ENCODE results near the gene EP400. TPM values are rescaled to one million over a fixed set of nuclear protein-coding genes. Genes with fewer than 3 reads are reported as not detected.
"Not testable (repeated sequence)": the region's sequence is repeated elsewhere in the genome, so short reads cannot be mapped to it uniquely, and the experiment has no call there.

Gene EP400
- total and polyA plus RNA-seq, 9 donors, result 19.6 to 60.7 (median 44.0) TPM

GRCh38 chr12:132079200-132079599 lies 129.5 kb downstream of the EP400 start:
- Histone ChIP-seq H3K4me1 (ENCODE audit: insufficient read depth) (peaks cover 5% of the 10 kb centered on the region), H3K27ac (peak overlapping the region in 1 of 2 donors; percentile 66), H3K9me3 (no peaks in the 10 kb centered on the region), H3K36me3 (peaks cover 3% of the 10 kb centered on the region), H3K27me3 (no peaks in the 10 kb centered on the region), H3K4me3 (no peak overlapping the region)
- WGBS, 3 donors, result 15 to 35% (median 17%) methylated on average over 8 of the region's 8 CpGs
- intact Hi-C loops (cut with DNase I), result no loop called here
- peak; percentile 64 to 88 (median 80) for DNase-seq
- TF ChIP-seq CTCF (IDR thresholded peaks at IDR 0.05), result no peak
- no peak for TF ChIP-seq EP300 (IDR thresholded peaks at IDR 0.05)
- TF ChIP-seq POLR2A (IDR thresholded peaks at IDR 0.05), result no peak

- no peak for DNase-seq
- Histone ChIP-seq H3K4me1 (ENCODE audit: insufficient read depth) (peaks cover 5% of the 10 kb centered on the region), H3K4me3 (no peak overlapping the region), H3K27me3 (no peaks in the 10 kb centered on the region), H3K9me3 (no peaks in the 10 kb centered on the region), H3K27ac (peak overlapping the region in 1 of 2 donors; percentile 66), H3K36me3 (peaks cover 3% of the 10 kb centered on the region)
- TF ChIP-seq POLR2A (IDR thresholded peaks at IDR 0.05) (no peak), CTCF (IDR thresholded peaks at IDR 0.05) (no peak), EP300 (IDR thresholded peaks at IDR 0.05) (no peak)
- intact Hi-C loops (cut with DNase I), result no loop called here
- 14 to 36% (median 18%) methylated on average over 12 of the region's 12 CpGs for WGBS, 3 donors
Measured at GRCh38 chr12:132079695-132080094, 130.0 kb downstream of the EP400 start.

- intact Hi-C loops (cut with DNase I); H3K27ac ChIP-seq; DNase-seq: not testable (repeated sequence)
Measured at GRCh38 chr12:132080515-132080914, 130.8 kb downstream of the EP400 start.

GRCh38 chr12:132081423-132081822 lies 131.7 kb downstream of the EP400 start:
- no peaks in the 10 kb centered on the region for H3K27me3 ChIP-seq
- no peak for DNase-seq
- TF ChIP-seq CTCF (IDR thresholded peaks at IDR 0.05), result no peak
- TF ChIP-seq EP300 (IDR thresholded peaks at IDR 0.05), result no peak
- TF ChIP-seq POLR2A (IDR thresholded peaks at IDR 0.05), result no peak
- no peak overlapping the region for H3K27ac ChIP-seq
- no peaks in the 10 kb centered on the region for H3K9me3 ChIP-seq
- H3K36me3 ChIP-seq, result no peaks in the 10 kb centered on the region
- intact Hi-C loops (cut with DNase I), result no loop called here
- H3K4me1 ChIP-seq (ENCODE audit: insufficient read depth), result peaks cover 10% of the 10 kb centered on the region
- no peak overlapping the region for H3K4me3 ChIP-seq
- WGBS, 3 donors, result 84 to 91% (median 89%) methylated on average over 9 of the region's 9 CpGs

More at GRCh38 chr12:132080515-132080914, 130.8 kb downstream of the EP400 start:
- H3K9me3 ChIP-seq, H3K27me3 ChIP-seq, H3K36me3 ChIP-seq, H3K4me3 ChIP-seq: not testable (repeated sequence)
- peaks cover 10% of the 10 kb centered on the region for H3K4me1 ChIP-seq (ENCODE audit: insufficient read depth)
- 68 to 77% (median 75%) methylated on average over 7 of the region's 7 CpGs for WGBS, 3 donors

GRCh38 chr12:132083614-132083940 lies 133.8 kb downstream of the EP400 start:
- TF ChIP-seq POLR2A (IDR thresholded peaks at IDR 0.05) (no peak), EP300 (IDR thresholded peaks at IDR 0.05) (no peak), CTCF (IDR thresholded peaks at IDR 0.05) (no peak)
- peaks cover 8% of the 10 kb centered on the region for H3K4me1 ChIP-seq (ENCODE audit: insufficient read depth)
- 7 to 18% (median 15%) methylated on average over 8 of the region's 8 CpGs for WGBS, 3 donors
- intact Hi-C loops (cut with DNase I), result no loop called here
- H3K4me3 ChIP-seq, result peak overlapping the region; percentile 11
- DNase-seq, result no peak
- H3K36me3 ChIP-seq, result no peaks in the 10 kb centered on the region
- H3K9me3 ChIP-seq, result no peaks in the 10 kb centered on the region
- H3K27me3 ChIP-seq, result no peaks in the 10 kb centered on the region
- H3K27ac ChIP-seq, result no peak overlapping the region
